Ectodermal cell (in vitro differentiated cells): ENCODE data around the gene RNPEP.
"Not testable (repeated sequence)": the region's sequence is repeated elsewhere in the genome, so short reads cannot be mapped to it uniquely, and the experiment has no call there.

Source experiments
- H3K27ac ChIP-seq: 2 replicates; pipeline ENCODE4 v1.7.0; 2013; ENCODE audit warnings: mild to moderate bottlenecking, low read depth, low read length; ENCODE audit not compliant: insufficient read depth, poor library complexity, severe bottlenecking
- H3K27me3 ChIP-seq: 2 replicates; pipeline ENCODE4 v1.7.0; 2013; ENCODE audit warnings: mild to moderate bottlenecking, low read length; ENCODE audit not compliant: insufficient read depth, control insufficient read depth, poor library complexity, severe bottlenecking
- H3K36me3 ChIP-seq: one replicate; pipeline ENCODE4 v1.7.0; 2013; ENCODE audit warnings: low read length; ENCODE audit not compliant: control insufficient read depth, insufficient read depth
- H3K4me1 ChIP-seq: one replicate; pipeline ENCODE4 v1.7.0; 2013; ENCODE audit warnings: low read length; ENCODE audit not compliant: control insufficient read depth, insufficient read depth
- H3K4me3 ChIP-seq: 2 replicates; pipeline ENCODE4 v1.7.0; 2013; ENCODE audit warnings: low read depth, low read length, control low read depth; ENCODE audit not compliant: insufficient read depth
- H3K9me3 ChIP-seq: 2 replicates; pipeline ENCODE4 v1.7.0; 2013; ENCODE audit warnings: mild to moderate bottlenecking, low read length, moderate library complexity; ENCODE audit not compliant: control insufficient read depth
- WGBS, 2 experiments: methylation state at CpG; one replicate each; pipeline ENCODE4 v1.1.7; 2013; ENCODE audit warnings: missing lambda C conversion rate in 2 of 2; 5-methylcytosine and 5-hydroxymethylcytosine counted together

RNPEP gene

GRCh38 chr1:202054094-202054493, 71.6 kb downstream of the RNPEP start:
- 92 to 93% methylated on average over 7 of the region's 7 CpGs for WGBS, 2 experiments
- Histone ChIP-seq H3K9me3 (no peaks in the 10 kb centered on the region), H3K4me3 (no peak overlapping the region), H3K4me1 (no peaks in the 10 kb centered on the region), H3K36me3 (no peaks in the 10 kb centered on the region), H3K27ac (no peak overlapping the region), H3K27me3 (no peaks in the 10 kb centered on the region)

- not testable (repeated sequence) for H3K4me1 ChIP-seq, H3K4me3 ChIP-seq, H3K27me3 ChIP-seq, H3K9me3 ChIP-seq, H3K36me3 ChIP-seq, H3K27ac ChIP-seq
- 91 to 93% methylated on average over 4 of the region's 4 CpGs for WGBS, 2 experiments
Measured at GRCh38 chr1:202054673-202055072, 72.2 kb downstream of the RNPEP start.
